Karpas-422 (cell line): ENCODE measurements around the gene NAB1. TPM values are rescaled to one million over a fixed set of nuclear protein-coding genes. Genes with fewer than 3 reads are reported as not detected.

ENCODE experiments used
- DNase-seq: peaks from one replicate; pipeline ENCODE4 v3.0.0-alpha.2; 2015
- H2AFZ ChIP-seq: fragments of 200-600 bp; sonication (generic); 2 replicates; pipeline ENCODE4 v1.6.1; 2014; ENCODE audit warnings: antibody characterized with exemption, low read length, mixed read lengths
- H3K27ac ChIP-seq: fragments of 200-600 bp; sonication (generic); 2 replicates; pipeline ENCODE4 v1.5.1; 2014; ENCODE audit warnings: mild to moderate bottlenecking, low read length, moderate library complexity
- H3K27me3 ChIP-seq: fragments of 200-600 bp; sonication (generic); 2 replicates; pipeline ENCODE4 v1.6.1; 2014; ENCODE audit warnings: low read length, mixed read lengths
- H3K36me3 ChIP-seq: fragments of 200-600 bp; sonication (generic); 2 replicates; pipeline ENCODE4 v1.6.1; 2014; ENCODE audit warnings: low read length, mixed read lengths; ENCODE audit not compliant: insufficient read depth
- H3K4me1 ChIP-seq: fragments of 200-600 bp; sonication (generic); 2 replicates; pipeline ENCODE4 v1.6.1; 2014; ENCODE audit warnings: mild to moderate bottlenecking, low read length, mixed read lengths
- H3K4me2 ChIP-seq: fragments of 200-600 bp; sonication (generic); 2 replicates; pipeline ENCODE4 v1.6.1; 2014; ENCODE audit warnings: low read length, low read depth, mild to moderate bottlenecking; ENCODE audit not compliant: poor library complexity, severe bottlenecking
- H3K4me3 ChIP-seq: fragments of 200-600 bp; sonication (generic); 2 replicates; pipeline ENCODE4 v1.5.1; 2014; ENCODE audit warnings: mild to moderate bottlenecking, antibody characterized with exemption, low read length, mixed read lengths
- H3K79me2 ChIP-seq: fragments of 200-600 bp; sonication (generic); 2 replicates; pipeline ENCODE4 v1.6.1; 2014; ENCODE audit warnings: mild to moderate bottlenecking, low read length, mixed read lengths
- H3K9ac ChIP-seq: fragments of 200-600 bp; sonication (generic); 2 replicates; pipeline ENCODE4 v1.6.0; 2014; ENCODE audit warnings: low read length
- H3K9me2 ChIP-seq: fragments of 200-600 bp; sonication (generic), shearing (Covaris generic); replicated peaks from 2 replicates; pipeline ENCODE4 v1.6.0; 2014; ENCODE audit warnings: mild to moderate bottlenecking, low read length, moderate library complexity; ENCODE audit not compliant: insufficient read depth
- H3K9me3 ChIP-seq: fragments of 300-700, 200-600 bp; sonication (generic); 2 replicates; pipeline ENCODE4 v1.6.1; 2014; ENCODE audit warnings: low read length, mixed read lengths
- H4K20me1 ChIP-seq: fragments of 200-600 bp; sonication (generic); 2 replicates; pipeline ENCODE4 v1.6.1; 2014; ENCODE audit warnings: mild to moderate bottlenecking, antibody characterized with exemption, low read length, low read depth; ENCODE audit not compliant: insufficient read depth
- total RNA-seq: library from RNA; depleted of rRNA; stranded (reverse); fragments of >200 nt; shearing (Covaris generic); gene quantifications from 2 replicates; pipeline ENCODE4 v1.2.3, GENCODE V29; 2014; ENCODE audit warnings: low replicate concordance

The NAB1 gene
- total RNA-seq, 1 experiment from 2014 or later: 19.6 TPM

DNA sequence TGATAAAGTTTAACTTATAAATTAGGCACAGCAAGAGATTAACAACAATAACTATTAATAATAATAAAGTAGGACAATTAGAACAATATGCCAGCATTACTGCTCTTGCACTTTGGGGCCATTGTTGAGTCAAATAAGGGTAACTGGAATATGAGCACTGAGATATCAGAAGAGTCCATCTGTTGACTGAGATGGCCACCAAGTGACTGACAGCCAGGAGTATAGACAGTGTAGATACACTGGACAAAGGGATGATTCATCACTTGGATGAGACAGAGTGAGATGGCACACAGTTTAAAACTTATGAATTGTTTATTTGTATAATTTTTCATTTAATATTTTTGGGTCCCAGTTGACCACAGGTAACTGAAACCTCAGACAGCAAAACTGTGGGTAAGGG, 20.0 kb downstream of the NAB1 start:
- H3K4me3 ChIP-seq: no peak overlapping the region
- DNase-seq: no peak
- no peak overlapping the region for H2AFZ ChIP-seq
- no peaks in the 10 kb centered on the region for H3K9me2 ChIP-seq
- H3K36me3 ChIP-seq: no peaks in the 10 kb centered on the region
- H3K4me1 ChIP-seq: peaks cover 13% of the 10 kb centered on the region
- no peak overlapping the region for H3K9ac ChIP-seq
- H4K20me1 ChIP-seq: no peaks in the 10 kb centered on the region
- no peak overlapping the region for H3K4me2 ChIP-seq
- H3K9me3 ChIP-seq: no peaks in the 10 kb centered on the region
- no peaks in the 10 kb centered on the region for H3K27me3 ChIP-seq
- H3K79me2 ChIP-seq: no peaks in the 10 kb centered on the region
- no peak overlapping the region for H3K27ac ChIP-seq

DNA sequence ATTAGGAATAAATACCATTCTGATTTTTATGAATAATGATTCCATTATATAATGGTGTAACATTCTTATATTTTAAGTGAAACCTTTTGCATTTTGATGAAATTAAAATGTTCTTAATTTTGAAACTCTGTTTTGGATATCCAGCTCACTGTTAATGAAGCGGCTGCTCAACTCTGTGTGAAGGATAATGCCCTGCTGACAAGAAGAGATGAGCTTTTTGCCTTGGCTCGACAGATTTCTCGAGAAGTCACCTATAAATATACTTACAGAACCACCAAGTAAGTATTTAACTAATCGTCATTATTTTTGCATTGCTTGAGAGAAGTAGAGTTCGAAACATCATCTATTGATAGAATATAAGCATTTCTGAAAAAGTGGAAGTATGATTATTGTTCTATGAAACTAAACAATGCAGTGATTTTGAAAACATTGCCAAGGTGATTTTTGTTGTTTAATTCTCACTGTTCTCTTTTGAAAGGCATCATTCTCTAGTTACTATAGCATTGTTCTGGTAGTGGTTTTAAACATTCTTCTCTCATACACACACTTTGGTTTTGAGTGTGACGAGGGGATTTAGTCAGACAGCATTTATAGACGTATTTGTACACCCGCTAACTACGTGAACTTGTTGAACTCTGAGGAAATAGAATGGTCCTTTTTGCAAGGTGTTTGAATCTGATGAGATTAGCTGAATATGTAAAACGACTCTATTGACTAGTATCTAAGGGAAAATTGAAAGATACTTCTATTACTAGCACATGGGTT, 21.5 kb downstream of the NAB1 start:
- H3K9me3 ChIP-seq: no peaks in the 10 kb centered on the region
- no peak overlapping the region for H3K9ac ChIP-seq
- no peaks in the 10 kb centered on the region for H3K36me3 ChIP-seq
- H3K4me2 ChIP-seq: no peak overlapping the region
- no peaks in the 10 kb centered on the region for H4K20me1 ChIP-seq
- no peak overlapping the region for H2AFZ ChIP-seq
- peaks cover 13% of the 10 kb centered on the region for H3K4me1 ChIP-seq
- H3K9me2 ChIP-seq: no peaks in the 10 kb centered on the region
- no peak overlapping the region for H3K27ac ChIP-seq
- no peaks in the 10 kb centered on the region for H3K27me3 ChIP-seq
- H3K4me3 ChIP-seq: no peak overlapping the region
- no peaks in the 10 kb centered on the region for H3K79me2 ChIP-seq
- no peak for DNase-seq

DNA sequence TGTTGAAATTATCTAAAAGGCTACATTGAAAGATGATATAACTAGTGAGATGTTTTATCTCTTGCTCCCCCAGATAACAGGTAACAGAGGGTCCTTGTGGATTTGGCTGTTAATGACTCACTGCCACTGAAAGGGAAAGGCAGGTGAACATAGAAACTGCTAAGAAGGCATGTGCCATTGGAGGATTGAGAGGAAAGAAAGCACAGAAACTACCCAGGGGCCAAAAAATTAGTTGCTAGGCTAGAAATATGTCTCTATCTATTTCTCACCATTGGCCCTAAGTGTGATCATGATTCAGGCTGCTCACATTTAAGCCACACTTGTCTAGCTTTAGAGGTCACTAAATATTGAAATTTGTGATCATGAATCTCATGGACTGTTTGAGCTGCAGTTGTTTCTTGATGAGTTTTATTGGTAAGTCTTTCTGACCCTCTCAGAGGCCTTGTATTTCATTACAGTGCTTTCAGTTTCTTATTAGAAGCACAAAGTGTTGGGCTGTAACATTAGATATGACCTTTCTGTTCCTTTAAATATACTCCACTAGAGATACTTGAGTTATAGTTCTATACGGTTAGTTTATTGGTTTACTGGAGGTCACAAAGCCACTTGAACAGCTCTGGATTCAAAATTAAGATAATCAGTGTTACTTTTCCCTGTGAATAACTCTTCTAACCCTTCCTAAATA, 26.2 kb downstream of the NAB1 start:
- H3K9ac ChIP-seq: no peak overlapping the region
- no peaks in the 10 kb centered on the region for H3K79me2 ChIP-seq
- H3K9me3 ChIP-seq: no peaks in the 10 kb centered on the region
- DNase-seq: no peak
- no peaks in the 10 kb centered on the region for H3K27me3 ChIP-seq
- no peaks in the 10 kb centered on the region for H3K9me2 ChIP-seq
- no peaks in the 10 kb centered on the region for H4K20me1 ChIP-seq
- H3K36me3 ChIP-seq: no peaks in the 10 kb centered on the region
- H3K4me1 ChIP-seq: peaks cover 26% of the 10 kb centered on the region
- H3K4me2 ChIP-seq: no peak overlapping the region
- no peak overlapping the region for H3K27ac ChIP-seq
- H3K4me3 ChIP-seq: no peak overlapping the region
- no peak overlapping the region for H2AFZ ChIP-seq

DNA sequence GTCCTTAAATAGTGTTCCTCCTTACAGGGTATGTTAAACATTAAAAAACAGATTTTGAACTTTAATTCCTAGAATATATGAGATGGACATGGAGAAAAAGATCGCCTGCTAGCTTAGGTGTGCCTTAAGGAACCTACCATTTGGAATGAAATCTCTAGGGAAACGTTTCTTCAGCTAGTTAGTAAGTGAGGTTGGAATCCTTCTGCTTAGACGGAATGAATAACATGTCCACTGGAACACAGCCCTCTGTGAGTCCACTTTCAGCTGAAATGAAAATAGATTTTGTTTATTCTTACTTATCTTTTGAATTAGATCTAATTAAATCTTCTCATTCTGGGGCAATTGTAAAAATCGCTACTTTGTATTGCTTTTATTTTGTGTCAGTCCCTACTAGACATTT, 28.4 kb downstream of the NAB1 start:
- H3K9me3 ChIP-seq: no peaks in the 10 kb centered on the region
- H3K36me3 ChIP-seq: no peaks in the 10 kb centered on the region
- H3K9me2 ChIP-seq: no peaks in the 10 kb centered on the region
- no peak overlapping the region for H3K27ac ChIP-seq
- H3K9ac ChIP-seq: no peak overlapping the region
- H3K79me2 ChIP-seq: no peaks in the 10 kb centered on the region
- H3K4me1 ChIP-seq: peaks cover 27% of the 10 kb centered on the region
- H3K4me3 ChIP-seq: no peak overlapping the region
- no peaks in the 10 kb centered on the region for H4K20me1 ChIP-seq
- H3K4me2 ChIP-seq: no peak overlapping the region
- no peak for DNase-seq
- H3K27me3 ChIP-seq: no peaks in the 10 kb centered on the region
- H2AFZ ChIP-seq: no peak overlapping the region

DNA sequence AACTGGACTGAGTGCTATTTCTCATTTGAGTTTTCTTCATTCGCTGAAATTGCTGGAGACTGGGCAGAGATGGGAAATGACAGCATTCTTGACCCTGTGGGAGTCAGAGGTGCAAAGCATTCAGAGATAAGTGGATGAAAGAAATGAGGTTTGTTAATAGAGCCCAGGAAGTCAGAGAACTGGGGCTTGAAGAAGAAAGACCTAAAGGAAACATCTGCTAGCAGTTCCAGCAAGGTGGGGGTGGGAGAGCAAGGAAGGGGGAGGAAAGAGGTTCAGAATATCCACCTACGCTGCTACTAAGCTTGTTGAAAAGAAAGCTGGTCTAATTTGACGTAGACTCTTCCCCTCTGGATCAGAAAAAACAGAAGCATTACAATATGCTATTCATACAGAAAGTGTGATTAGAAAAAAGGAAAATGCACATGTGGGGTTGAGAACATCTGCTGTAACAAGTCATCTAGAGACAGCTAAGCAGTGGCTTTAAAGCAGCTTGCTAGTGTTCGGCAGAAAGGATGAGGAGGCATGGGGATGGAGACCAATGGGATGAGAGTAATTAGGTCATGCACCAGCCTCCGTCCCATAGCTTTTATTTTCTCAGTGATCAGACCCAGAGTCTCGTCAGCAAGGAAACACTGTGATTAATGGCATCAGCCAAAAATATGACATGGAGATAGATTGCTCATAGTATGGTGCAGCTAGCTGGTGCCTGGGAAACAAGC, 29.7 kb downstream of the NAB1 start:
- H4K20me1 ChIP-seq: no peaks in the 10 kb centered on the region
- peak overlapping the region; percentile 25 for H3K4me2 ChIP-seq
- no peaks in the 10 kb centered on the region for H3K36me3 ChIP-seq
- H3K79me2 ChIP-seq: no peaks in the 10 kb centered on the region
- no peaks in the 10 kb centered on the region for H3K27me3 ChIP-seq
- H3K4me3 ChIP-seq: no peak overlapping the region
- DNase-seq: no peak
- peaks cover 23% of the 10 kb centered on the region for H3K4me1 ChIP-seq
- peak overlapping the region; percentile 29; the same call in 1 of the 2 replicates for H3K9ac ChIP-seq
- H3K9me2 ChIP-seq: no peaks in the 10 kb centered on the region
- H3K9me3 ChIP-seq: no peaks in the 10 kb centered on the region
- H3K27ac ChIP-seq: 0 out of 2 replicates have a peak overlapping the region, but pooled peaks have one; percentile 13
- no peak overlapping the region for H2AFZ ChIP-seq

DNA sequence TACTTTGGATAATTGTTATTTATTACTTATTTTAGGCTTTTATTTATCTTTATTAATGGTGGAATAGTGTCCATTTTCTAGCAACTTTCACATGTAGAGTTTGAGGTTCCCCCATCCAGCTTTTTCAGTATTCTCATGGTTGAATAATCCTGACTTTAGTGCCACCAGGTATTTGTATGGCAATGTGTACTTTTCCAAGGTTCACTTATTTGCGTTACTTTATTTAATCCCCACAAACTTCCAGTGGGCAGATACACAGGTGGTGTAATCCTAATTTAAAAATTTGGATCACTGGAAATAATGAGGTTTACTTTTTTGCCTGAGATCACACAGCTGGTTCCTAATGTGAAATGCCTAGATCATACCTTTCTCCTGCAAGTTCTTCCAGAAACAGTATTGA, 30.5 kb downstream of the NAB1 start:
- no peak overlapping the region for H3K4me3 ChIP-seq
- no peak overlapping the region for H3K27ac ChIP-seq
- H2AFZ ChIP-seq: no peak overlapping the region

DNA sequence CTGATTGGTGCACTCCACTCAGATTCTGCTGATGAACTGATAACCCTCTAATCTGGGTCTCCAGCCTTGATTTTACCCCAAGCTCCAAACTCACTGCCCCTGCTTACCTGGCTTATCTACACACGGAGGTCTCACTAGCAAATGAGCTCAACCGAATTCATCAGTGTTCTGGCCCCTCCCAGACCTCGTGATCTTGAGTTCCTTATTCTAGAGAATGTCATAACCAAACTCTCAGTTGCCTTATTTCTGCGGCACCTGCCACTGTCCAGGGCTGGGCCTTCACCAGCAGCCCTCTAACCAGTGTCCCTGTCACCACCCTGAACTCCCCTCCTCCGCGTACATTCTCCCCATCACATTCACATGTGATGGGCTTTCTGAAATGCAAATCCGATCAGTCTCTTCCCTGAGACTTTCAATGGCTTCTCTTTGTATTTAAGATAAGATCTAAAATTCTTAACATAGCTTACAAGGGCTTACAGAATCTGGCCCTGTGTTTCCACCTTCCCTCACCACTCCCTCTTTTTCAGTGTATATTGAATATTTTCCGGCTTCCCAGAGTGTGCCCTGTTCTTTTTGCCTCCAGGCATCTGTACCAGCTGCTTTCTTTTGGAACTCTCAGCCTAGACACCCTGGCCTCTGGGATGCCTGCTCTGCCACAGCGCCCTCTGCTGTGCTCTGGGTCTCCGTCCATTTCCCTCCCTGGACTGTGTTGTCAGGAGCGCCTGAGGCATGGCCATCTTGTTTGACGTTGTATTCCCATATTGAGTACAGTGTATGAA, 31.1 kb downstream of the NAB1 start:
- H3K4me2 ChIP-seq: peak overlapping the region; percentile 33
- no peak overlapping the region for H2AFZ ChIP-seq
- H3K4me3 ChIP-seq: no peak overlapping the region
- no peak overlapping the region for H3K27ac ChIP-seq
- H3K9me3 ChIP-seq: no peaks in the 10 kb centered on the region
- H3K9ac ChIP-seq: no peak overlapping the region
- DNase-seq: peak; percentile 84
- no peaks in the 10 kb centered on the region for H3K9me2 ChIP-seq
- H3K27me3 ChIP-seq: no peaks in the 10 kb centered on the region
- no peaks in the 10 kb centered on the region for H3K36me3 ChIP-seq
- H3K4me1 ChIP-seq: peaks cover 21% of the 10 kb centered on the region
- no peaks in the 10 kb centered on the region for H3K79me2 ChIP-seq
- H4K20me1 ChIP-seq: no peaks in the 10 kb centered on the region

More for the DNA sequence above, 30.5 kb downstream of the NAB1 start:
- Histone ChIP-seq H3K79me2 (no peaks in the 10 kb centered on the region), H3K4me2 (no peak overlapping the region), H3K4me1 (peaks cover 21% of the 10 kb centered on the region), H4K20me1 (no peaks in the 10 kb centered on the region), H3K9me3 (no peaks in the 10 kb centered on the region), H3K9me2 (no peaks in the 10 kb centered on the region), H3K36me3 (no peaks in the 10 kb centered on the region), H3K9ac (no peak overlapping the region), H3K27me3 (no peaks in the 10 kb centered on the region)
- DNase-seq: no peak
